Gastroesophageal sphincter (tissue), 4 donors: ENCODE measurements around the gene YPEL4. TPM values are rescaled to one million over a fixed set of nuclear protein-coding genes. Genes with fewer than 3 reads are reported as not detected.

Source experiments
- ATAC-seq: fragments of 150-250 bp; one replicate; pipeline ENCODE4 v1.9.1; 2016; ENCODE audit warnings: mild to moderate bottlenecking, moderate library complexity
- H3K27ac ChIP-seq, 4 donors: fragments of 200-600 bp; sonication (generic) in 3 of 4; 1 replicate in 3 of 4; 2 replicates in 1 of 4; pipeline ENCODE4 v1.5.1; 2016 to 2019
- H3K27me3 ChIP-seq: fragments of 200-600 bp; sonication (generic); one replicate; pipeline ENCODE4 v1.5.1; 2019
- H3K36me3 ChIP-seq, 2 donors: fragments of 200-600 bp; sonication (generic); one replicate each; pipeline ENCODE4 v1.5.1; 2019; ENCODE audit warnings: control low read depth in 1 of 2
- H3K4me1 ChIP-seq, 3 donors: fragments of 200-600 bp; sonication (generic); 1 replicate in 2 of 3; 2 replicates in 1 of 3; pipeline ENCODE4 v1.5.1; 2016 to 2019; ENCODE audit warnings: control low read depth in 2 of 3
- H3K4me3 ChIP-seq, 2 donors: fragments of 200-600 bp; sonication (generic); one replicate each; pipeline ENCODE4 v1.5.1; 2019; ENCODE audit warnings: mild to moderate bottlenecking in 1 of 2, moderate library complexity in 1 of 2
- H3K9me3 ChIP-seq, 3 donors: fragments of 200-600 bp; sonication (generic); one replicate each; pipeline ENCODE4 v1.5.1; 2017 to 2019; ENCODE audit warnings: control low read depth in 2 of 3
- CTCF ChIP-seq, 4 experiments: fragments of 200-600 bp in 2 of 4; fragments of 450-650 bp in 2 of 4; sonication (generic) in 1 of 4; IDR thresholded peaks; one replicate each; pipeline ENCODE4 v1.5.1; 2017 to 2019; ENCODE audit warnings: antibody characterized with exemption in 4 of 4, mild to moderate bottlenecking in 2 of 4, moderate library complexity in 2 of 4
- EP300 ChIP-seq: sonication (generic); formaldehyde crosslinking; IDR thresholded peaks from one replicate; pipeline ENCODE4 v1.6.1; 2017; ENCODE audit warnings: antibody characterized with exemption, mild to moderate bottlenecking
- POLR2A ChIP-seq, 2 donors: fragments of 450-650 bp; IDR thresholded peaks; one replicate each; pipeline ENCODE4 v1.6.1; 2017; ENCODE audit warnings: antibody characterized with exemption in 2 of 2, mild to moderate bottlenecking in 2 of 2, moderate library complexity in 1 of 2
- POLR2AphosphoS5 ChIP-seq: sonication (generic); formaldehyde crosslinking; IDR thresholded peaks from one replicate; pipeline ENCODE4 v1.6.1; 2017; ENCODE audit warnings: antibody characterized with exemption
- WGBS, 2 donors: methylation state at CpG; one replicate each; pipeline ENCODE4 v1.1.5; 2018; ENCODE audit warnings: low coverage in 1 of 2; 5-methylcytosine and 5-hydroxymethylcytosine counted together
- total RNA-seq, 4 donors: library from RNA; depleted of rRNA; stranded (reverse); fragments of >200 nt; gene quantifications; one replicate each; pipeline ENCODE4 v1.1.0, GENCODE V29; 2016

The YPEL4 gene
- total RNA-seq, 4 donors from 2014 or later, result 1.2 to 3.3 (median 1.5) TPM

DNA sequence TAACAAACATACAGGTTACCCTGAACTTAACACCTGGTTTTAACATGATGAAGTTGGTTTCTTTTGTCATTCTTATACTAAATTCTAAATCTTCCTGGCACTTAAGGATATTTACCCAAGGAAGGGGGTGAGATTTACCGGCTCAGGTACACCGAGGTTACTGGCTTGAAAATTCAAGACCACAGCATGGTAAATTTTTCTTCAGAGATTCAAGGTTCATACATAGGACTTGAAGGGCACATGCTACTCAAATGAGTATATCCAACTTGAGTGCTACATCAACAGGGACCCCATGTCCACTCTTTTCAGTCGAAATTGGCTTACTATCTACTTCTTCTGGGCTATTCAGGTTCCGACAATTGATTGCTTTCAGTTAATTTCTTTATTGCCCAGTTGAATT, 39.5 kb downstream of the YPEL4 start:
- no peak for ATAC-seq
- 89 to 90% methylated on average over 4 of the region's 4 CpGs for WGBS, 2 donors
- no peaks in the 10 kb centered on the region for H3K27me3 ChIP-seq
- H3K4me1 ChIP-seq, result no peaks in the 10 kb centered on the region
- peaks cover 0 to 99% of the 10 kb centered on the region in 2 donors for H3K36me3 ChIP-seq
- TF ChIP-seq EP300, result no peak
- no peak for TF ChIP-seq POLR2AphosphoS5
- TF ChIP-seq CTCF (IDR thresholded peaks at IDR 0.05), result no peak
- H3K4me3 ChIP-seq, result no peak overlapping the region
- H3K27ac ChIP-seq, result no peak overlapping the region
- H3K9me3 ChIP-seq, result no peaks in the 10 kb centered on the region

- no peaks in the 10 kb centered on the region for H3K4me1 ChIP-seq
- no peaks in the 10 kb centered on the region for H3K9me3 ChIP-seq
- 90 to 100% methylated on average over 2 to 5 of the region's 5 CpGs for WGBS, 2 donors
- peaks cover 0 to 89% of the 10 kb centered on the region in 2 donors for H3K36me3 ChIP-seq
- H3K4me3 ChIP-seq, result no peak overlapping the region
- no peak for TF ChIP-seq EP300
- TF ChIP-seq POLR2A (IDR thresholded peaks at IDR 0.05), result no peak
- no peak for TF ChIP-seq CTCF (IDR thresholded peaks at IDR 0.05)
- no peak for TF ChIP-seq POLR2AphosphoS5
- no peaks in the 10 kb centered on the region for H3K27me3 ChIP-seq
- ATAC-seq, result no peak
- no peak overlapping the region for H3K27ac ChIP-seq
Measured at GRCh38 chr11:57605028-57605420, 44.7 kb downstream of the YPEL4 start.

DNA sequence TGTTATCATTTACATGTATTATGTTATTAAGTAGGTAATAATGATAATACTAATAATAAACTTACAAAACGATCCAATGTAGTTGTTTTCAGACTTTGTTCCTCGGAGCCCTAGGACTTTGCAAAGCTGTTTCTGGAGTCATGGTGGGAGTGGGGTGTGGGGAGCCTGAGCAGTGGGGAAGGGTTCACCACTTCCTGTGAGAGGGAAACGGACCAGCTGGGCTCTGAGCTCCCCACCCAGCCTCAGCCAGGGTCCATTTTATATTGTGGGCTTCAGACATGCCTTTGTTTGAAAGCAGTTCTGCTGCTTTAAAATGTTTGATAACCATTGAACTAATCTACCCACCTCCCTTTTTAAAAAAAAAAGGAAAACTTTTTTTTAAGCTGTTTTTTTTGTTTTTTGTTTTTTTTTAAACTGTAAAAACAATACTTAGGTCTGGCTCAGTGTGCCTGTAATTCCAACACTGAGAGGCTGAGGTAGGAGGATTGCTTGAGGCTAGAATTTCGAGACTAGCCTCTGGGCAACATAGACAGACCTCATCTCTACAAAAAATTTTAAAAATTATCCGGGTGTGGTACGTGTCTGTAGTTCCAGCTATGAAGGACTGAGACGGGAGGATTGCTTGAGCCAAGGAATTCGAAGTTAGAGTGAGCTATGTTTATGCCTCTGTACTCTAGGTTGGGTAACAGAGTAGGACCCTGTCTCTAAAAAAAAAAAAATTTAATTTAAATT, 45.2 kb downstream of the YPEL4 start:
- Histone ChIP-seq H3K27ac (no peak overlapping the region), H3K4me3 (no peak overlapping the region), H3K27me3 (no peaks in the 10 kb centered on the region), H3K36me3 (peaks cover 0 to 86% of the 10 kb centered on the region in 2 donors), H3K4me1 (peaks cover 0 to 3% (median 0%) of the 10 kb centered on the region in 3 donors), H3K9me3 (no peaks in the 10 kb centered on the region)
- no peak for ATAC-seq
- WGBS, 2 donors, result 45 to 51% methylated on average over 8 of the region's 8 CpGs
- TF ChIP-seq POLR2A (IDR thresholded peaks at IDR 0.05), result no peak
- no peak for TF ChIP-seq POLR2AphosphoS5
- TF ChIP-seq CTCF (IDR thresholded peaks at IDR 0.05), result no peak
- no peak for TF ChIP-seq EP300

DNA sequence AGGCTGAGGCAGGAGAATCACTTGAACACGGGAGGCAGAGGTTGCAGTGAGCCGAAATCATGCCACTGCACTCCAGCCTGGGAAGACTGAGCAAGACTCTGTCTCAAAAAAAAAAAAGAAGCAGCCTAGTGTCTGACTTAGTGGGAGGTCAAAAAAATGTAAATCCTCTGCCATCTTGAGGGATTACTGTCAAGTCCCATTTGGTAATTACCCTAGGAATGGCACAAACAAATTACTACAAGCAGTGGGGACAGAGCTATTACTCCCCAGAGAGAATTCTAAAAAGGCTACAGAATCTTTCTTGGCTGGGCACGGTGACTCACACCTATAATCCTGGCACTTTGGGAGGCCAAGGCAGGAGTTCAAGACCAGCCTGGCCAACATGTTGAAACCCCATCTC, 48.4 kb downstream of the YPEL4 start:
- TF ChIP-seq EP300 (no peak), POLR2A (IDR thresholded peaks at IDR 0.05) (no peak), POLR2AphosphoS5 (no peak), CTCF (IDR thresholded peaks at IDR 0.05) (no peak)
- peaks cover 0 to 56% of the 10 kb centered on the region in 2 donors for H3K36me3 ChIP-seq
- H3K4me1 ChIP-seq, result peaks cover 0 to 31% (median 4%) of the 10 kb centered on the region in 3 donors
- no peaks in the 10 kb centered on the region for H3K27me3 ChIP-seq
- no peak overlapping the region for H3K27ac ChIP-seq
- H3K4me3 ChIP-seq, result no peak overlapping the region
- ATAC-seq, result no peak
- H3K9me3 ChIP-seq, result no peaks in the 10 kb centered on the region
- WGBS, 2 donors, result 89 to 100% methylated on average over 1 to 2 of the region's 3 CpGs

DNA sequence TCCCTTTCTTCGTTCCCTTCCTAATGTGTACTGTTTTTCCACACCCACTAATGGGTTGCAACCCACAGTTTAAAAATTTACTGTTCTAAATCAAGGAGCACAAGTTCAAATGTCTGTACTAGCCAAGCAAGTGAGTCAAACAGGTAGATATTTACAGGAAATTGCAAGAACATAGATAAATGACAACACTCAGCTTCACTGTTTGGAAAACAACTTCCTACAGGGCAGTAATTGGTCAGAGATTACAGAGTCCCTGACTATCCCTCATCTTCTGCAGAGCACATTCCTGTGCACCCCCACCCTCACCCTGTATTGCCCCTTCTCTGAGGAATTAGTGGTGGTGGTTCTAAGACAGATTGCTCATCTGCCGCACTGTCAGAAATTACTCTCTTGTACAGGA, 50.3 kb downstream of the YPEL4 start:
- Histone ChIP-seq H3K27ac (peak overlapping the region in 3 of 4 donors; percentile 89 to 93 (median 90)), H3K4me1 (peaks cover 0 to 34% (median 4%) of the 10 kb centered on the region in 3 donors), H3K4me3 (peak overlapping the region in 1 of 2 donors; percentile 68), H3K27me3 (no peaks in the 10 kb centered on the region), H3K36me3 (peaks cover 0 to 37% of the 10 kb centered on the region in 2 donors), H3K9me3 (no peaks in the 10 kb centered on the region)
- no peak for ATAC-seq
- TF ChIP-seq CTCF (IDR thresholded peaks at IDR 0.05) (no peak), EP300 (no peak), POLR2AphosphoS5 (peak; percentile 12), POLR2A (IDR thresholded peaks at IDR 0.05) (no peak)
- 9% methylated on average over 2 of the region's 2 CpGs; no CpG with 5 or more reads in 1 of the 2 donors for WGBS, 2 donors
